Activated T-helper 9 cell treated with anti-CD3 and anti-CD28 coated beads, Interleukin-2, amount 50 U/mL, for 16 hours (primary cell): ENCODE results near the gene MAP3K2.
A peak's percentile ranks its signal among the peaks of the same experiment; 100 is the strongest.

Source experiments
- DNase-seq: peaks from one replicate; pipeline ENCODE4 v3.0.0-alpha.2; 2020; ENCODE audit warnings: low read depth

Gene MAP3K2, protein sequence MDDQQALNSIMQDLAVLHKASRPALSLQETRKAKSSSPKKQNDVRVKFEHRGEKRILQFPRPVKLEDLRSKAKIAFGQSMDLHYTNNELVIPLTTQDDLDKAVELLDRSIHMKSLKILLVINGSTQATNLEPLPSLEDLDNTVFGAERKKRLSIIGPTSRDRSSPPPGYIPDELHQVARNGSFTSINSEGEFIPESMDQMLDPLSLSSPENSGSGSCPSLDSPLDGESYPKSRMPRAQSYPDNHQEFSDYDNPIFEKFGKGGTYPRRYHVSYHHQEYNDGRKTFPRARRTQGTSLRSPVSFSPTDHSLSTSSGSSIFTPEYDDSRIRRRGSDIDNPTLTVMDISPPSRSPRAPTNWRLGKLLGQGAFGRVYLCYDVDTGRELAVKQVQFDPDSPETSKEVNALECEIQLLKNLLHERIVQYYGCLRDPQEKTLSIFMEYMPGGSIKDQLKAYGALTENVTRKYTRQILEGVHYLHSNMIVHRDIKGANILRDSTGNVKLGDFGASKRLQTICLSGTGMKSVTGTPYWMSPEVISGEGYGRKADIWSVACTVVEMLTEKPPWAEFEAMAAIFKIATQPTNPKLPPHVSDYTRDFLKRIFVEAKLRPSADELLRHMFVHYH

DNA sequence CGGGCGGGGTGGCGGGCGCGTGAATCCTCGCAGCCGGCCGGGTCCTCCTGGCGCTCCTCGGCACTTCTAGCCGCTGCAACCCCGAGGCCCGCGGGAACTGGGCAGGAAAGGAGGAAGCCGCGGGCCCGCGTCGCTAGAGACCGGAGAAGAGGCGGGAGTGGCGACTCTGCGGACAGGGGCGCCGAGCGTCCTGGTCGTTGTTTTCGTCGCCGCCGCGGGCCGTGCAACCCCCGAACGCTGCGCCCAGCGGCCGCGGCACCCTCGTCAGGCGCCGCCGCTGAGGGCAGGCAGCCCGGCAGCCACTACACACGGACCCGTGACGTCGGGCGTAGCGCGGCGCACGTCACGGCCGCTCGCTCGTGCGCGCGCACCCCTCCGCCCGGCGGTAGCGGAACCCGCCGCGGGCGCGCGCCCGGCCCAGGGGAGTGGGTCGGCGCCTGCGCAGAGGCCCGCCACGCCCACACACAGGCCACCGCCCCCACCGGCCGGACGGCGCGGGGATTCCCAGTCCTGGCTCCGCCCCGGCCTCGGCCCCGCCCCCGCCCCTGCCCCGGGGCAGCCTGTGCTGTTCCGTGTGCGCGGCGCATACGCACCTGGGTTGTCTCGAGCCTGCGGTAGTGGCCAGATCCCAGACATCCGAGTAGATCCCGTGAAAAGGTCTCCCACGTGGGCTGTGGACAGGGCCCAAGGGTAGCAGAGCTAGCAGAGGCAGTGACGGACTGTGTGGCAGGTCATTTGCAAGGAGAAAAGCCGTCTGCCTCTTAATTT, at the start of gene MAP3K2:
Gene MAP3K2, minus strand, starts transcription at position 321 of the 768 bp plus-strand sequence. CDS start 44,846 bp downstream, outside the sequence.
- DNase-seq: peak; percentile 94

DNA sequence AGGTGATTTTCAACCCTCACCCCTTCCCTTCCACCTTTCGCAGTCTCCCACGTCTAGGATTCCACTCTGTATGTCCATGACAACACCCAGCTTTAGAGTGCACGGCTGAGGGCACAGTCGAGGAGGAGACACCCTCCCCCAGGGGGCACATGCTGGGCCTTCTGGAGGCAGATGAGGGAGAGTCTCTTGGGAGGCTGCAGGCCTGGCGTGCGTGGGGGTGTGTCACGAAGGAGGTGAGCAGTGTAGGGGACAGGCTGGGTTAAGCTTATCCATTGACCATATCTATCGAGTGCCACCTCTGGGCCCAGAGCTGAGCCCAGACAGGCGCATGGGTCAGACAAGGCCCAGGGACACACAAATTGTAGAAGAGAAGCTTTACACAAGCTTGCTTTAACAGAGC, 49.3 kb upstream of the MAP3K2 start:
- no peak for DNase-seq

DNA sequence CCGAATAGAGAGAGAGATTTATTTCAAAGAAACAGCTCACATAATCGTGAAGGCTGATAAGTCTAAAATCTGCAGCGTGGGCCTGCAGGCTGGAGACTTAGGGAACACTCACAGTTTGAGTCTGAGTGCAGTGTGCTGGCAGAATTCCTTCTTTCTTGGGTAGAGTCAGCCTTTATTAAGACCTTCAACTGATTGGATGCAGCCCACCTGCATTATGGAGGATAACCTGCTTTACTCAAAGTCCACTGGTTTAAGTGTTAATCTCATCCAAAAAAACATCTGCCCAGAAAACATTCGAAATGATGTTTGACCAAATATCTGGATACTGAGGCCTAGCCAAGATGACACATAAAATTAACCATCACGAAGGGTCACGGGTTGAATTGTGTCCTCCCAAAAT, 46.7 kb upstream of the MAP3K2 start:
- DNase-seq: no peak

DNA sequence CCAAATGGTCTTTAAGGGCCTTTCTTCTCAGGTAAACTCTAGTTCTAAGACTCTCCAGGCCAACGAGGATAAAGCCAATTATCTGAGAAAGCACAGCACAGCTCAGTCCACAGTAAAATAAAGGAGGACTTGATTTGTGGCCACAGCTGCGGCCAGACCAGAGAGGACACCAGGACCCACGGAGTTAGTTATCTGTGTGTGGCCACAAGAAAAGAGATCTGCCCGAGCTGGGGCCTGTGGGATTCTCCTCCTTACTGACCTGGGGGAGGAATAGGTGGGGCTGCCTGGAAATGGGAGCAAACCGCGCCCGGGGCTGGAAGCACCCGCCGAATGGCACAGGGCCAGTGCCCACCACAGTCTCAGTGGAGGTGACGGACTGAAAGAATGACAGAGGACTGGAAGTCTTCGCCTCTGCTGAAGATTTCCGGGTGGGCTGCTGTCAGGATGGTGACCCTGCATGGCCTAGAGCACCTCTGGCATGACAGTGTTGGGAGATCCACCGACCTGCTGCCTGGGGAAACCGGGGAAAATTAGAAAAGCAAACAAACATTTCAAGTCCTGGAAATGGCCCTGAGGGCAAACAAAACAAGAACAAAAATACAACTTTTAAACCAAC, 43.7 kb upstream of the MAP3K2 start:
- DNase-seq: no peak

DNA sequence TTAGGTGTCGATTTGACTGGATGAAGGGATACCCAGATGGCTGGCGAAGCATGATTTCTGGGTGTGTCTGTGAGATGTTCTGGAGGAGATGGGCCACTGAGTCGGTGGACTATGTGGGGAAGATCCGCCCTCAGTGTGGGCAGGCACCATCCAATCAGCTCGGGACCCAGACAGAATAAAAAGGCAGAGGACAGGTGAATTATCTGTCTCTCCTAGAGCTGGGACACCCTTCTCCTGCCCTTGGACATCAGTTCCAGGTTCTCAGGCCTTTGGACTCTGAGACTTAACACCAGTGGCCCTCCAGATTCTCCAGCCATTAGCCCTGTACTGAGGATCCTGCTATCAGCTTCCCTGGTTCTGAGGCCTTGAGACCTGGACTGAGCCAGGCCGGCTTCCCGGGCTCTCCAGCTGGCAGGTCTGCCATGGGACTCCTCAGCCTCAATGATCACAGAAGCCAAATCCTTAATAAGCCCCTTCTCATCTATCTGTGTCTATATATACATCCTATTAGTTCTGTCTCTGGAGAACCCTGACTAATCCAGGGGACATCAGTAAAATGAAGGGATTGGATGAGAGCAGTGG, 42.2 kb upstream of the MAP3K2 start:
- no peak for DNase-seq

DNA sequence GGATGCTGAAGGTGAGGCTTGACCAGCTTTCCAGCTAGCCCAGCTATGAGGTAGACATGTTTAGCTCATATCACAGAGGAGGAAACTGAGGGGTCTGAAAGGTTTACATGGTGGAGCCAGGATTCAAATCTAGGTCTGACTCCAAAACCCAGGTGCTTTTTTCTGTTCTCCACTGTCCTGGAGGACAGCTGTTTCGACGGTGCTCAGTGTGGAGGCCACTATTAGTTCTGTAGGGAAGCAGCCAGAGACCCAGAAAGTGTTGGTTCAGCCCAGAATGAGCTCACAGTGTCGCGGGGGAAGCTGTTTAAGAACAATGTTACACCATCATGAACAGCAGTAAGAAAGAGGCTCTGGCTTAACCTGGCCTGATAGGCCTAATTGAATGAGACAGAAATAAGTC, 41.5 kb upstream of the MAP3K2 start:
- DNase-seq: no peak

DNA sequence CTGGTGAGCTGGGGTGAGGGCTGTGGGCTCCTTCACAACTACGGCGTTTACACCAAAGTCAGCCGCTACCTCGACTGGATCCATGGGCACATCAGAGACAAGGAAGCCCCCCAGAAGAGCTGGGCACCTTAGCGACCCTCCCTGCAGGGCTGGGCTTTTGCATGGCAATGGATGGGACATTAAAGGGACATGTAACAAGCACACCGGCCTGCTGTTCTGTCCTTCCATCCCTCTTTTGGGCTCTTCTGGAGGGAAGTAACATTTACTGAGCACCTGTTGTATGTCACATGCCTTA, 41.0 kb upstream of the MAP3K2 start:
- DNase-seq: no peak

DNA sequence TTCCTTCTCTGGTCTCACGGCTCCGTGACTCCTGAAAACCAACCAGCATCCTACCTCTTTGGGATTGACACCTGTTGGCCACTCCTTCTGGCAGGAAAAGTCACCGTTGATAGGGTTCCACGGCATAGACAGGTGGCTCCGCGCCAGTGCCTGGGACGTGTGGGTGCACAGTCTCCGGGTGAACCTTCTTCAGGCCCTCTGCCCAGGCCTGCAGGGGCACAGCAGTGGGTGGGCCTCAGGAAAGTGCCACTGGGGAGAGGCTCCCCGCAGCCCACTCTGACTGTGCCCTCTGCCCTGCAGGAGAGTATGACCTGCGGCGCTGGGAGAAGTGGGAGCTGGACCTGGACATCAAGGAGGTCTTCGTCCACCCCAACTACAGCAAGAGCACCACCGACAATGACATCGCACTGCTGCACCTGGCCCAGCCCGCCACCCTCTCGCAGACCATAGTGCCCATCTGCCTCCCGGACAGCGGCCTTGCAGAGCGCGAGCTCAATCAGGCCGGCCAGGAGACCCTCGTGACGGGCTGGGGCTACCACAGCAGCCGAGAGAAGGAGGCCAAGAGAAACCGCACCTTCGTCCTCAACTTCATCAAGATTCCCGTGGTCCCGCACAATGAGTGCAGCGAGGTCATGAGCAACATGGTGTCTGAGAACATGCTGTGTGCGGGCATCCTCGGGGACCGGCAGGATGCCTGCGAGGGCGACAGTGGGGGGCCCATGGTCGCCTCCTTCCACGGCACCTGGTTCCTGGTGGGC, 40.5 kb upstream of the MAP3K2 start:
- no peak for DNase-seq

DNA sequence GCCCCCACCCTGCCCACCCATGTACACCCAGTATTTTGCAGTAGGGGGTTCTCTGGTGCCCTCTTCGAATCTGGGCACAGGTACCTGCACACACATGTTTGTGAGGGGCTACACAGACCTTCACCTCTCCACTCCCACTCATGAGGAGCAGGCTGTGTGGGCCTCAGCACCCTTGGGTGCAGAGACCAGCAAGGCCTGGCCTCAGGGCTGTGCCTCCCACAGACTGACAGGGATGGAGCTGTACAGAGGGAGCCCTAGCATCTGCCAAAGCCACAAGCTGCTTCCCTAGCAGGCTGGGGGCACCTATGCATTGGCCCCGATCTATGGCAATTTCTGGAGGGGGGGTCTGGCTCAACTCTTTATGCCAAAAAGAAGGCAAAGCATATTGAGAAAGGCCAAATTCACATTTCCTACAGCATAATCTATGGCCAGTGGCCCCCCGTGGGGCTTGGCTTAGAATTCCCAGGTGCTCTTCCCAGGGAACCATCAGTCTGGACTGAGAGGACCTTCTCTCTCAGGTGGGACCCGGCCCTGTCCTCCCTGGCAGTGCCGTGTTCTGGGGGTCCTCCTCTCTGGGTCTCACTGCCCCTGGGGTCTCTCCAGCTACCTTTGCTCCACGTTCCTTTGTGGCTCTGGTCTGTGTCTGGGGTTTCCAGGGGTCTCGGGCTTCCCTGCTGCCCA, 39.7 kb upstream of the MAP3K2 start:
- DNase-seq: no peak

DNA sequence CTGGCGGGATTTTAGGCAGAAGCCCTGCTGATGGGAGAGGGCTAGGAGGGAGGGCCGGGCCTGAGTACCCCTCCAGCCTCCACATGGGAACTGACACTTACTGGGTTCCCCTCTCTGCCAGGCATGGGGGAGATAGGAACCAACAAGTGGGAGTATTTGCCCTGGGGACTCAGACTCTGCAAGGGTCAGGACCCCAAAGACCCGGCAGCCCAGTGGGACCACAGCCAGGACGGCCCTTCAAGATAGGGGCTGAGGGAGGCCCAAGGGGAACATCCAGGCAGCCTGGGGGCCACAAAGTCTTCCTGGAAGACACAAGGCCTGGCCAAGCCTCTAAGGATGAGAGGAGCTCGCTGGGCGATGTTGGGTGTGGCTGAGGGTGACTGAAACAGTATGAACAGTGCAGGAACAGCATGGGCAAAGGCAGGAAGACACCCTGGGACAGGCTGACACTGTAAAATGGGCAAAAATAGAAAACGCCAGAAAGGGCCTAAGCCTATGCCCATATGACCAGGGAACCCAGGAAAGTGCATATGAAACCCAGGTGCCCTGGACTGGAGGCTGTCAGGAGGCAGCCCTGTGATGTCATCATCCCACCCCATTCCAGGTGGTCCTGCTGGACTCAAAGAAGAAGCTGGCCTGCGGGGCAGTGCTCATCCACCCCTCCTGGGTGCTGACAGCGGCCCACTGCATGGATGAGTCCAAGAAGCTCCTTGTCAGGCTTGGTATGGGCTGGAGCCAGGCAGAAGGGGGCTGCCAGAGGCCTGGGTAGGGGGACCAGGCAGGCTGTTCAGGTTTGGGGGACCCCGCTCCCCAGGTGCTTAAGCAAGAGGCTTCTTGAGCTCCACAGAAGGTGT, 39.0 kb upstream of the MAP3K2 start:
- no peak for DNase-seq

DNA sequence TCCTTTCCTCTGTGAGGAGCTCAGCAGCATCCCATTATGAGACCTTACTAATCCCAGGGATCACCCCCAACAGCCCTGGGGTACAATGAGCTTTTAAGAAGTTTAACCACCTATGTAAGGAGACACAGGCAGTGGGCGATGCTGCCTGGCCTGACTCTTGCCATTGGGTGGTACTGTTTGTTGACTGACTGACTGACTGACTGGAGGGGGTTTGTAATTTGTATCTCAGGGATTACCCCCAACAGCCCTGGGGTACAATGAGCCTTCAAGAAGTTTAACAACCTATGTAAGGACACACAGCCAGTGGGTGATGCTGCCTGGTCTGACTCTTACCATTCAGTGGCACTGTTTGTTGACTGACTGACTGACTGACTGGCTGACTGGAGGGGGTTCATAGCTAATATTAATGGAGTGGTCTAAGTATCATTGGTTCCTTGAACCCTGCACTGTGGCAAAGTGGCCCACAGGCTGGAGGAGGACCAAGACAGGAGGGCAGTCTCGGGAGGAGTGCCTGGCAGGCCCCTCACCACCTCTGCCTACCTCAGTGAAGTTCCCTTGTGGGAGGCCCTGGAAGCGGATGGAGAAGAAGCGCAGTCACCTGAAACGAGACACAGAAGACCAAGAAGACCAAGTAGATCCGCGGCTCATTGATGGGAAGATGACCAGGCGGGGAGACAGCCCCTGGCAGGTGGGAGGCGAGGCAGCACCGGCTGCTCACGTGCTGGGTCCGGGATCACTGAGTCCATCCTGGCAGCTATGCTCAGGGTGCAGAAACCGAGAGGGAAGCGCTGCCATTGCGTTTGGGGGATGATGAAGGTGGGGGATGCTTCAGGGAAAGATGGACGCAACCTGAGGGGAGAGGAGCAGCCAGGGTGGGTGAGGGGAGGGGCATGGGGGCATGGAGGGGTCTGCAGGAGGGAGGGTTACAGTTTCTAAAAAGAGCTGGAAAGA, 38.0 kb upstream of the MAP3K2 start:
- DNase-seq: no peak

DNA sequence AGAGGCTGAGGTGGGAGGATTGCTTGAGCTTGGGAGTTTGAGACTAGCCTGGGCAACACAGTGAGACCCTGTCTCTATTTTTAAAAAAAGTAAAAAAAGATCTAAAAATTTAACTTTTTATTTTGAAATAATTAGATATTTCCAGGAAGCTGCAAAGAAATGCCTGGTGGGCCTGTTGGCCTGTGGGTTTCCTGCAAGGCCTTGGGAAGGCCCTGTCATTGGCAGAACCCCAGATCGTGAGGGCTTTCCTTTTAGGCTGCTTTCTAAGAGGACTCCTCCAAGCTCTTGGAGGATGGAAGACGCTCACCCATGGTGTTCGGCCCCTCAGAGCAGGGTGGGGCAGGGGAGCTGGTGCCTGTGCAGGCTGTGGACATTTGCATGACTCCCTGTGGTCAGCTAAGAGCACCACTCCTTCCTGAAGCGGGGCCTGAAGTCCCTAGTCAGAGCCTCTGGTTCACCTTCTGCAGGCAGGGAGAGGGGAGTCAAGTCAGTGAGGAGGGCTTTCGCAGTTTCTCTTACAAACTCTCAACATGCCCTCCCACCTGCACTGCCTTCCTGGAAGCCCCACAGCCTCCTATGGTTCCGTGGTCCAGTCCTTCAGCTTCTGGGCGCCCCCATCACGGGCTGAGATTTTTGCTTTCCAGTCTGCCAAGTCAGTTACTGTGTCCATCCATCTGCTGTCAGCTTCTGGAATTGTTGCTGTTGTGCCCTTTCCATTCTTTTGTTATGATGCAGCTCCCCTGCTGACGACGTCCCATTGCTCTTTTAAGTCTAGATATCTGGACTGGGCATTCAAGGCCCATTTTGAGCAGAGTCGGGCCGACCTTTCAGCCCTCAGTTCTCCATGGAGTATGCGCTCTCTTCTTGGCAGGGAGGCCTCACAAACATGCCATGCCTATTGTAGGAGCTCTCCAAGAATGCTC, 37.1 kb upstream of the MAP3K2 start:
- DNase-seq: no peak

DNA sequence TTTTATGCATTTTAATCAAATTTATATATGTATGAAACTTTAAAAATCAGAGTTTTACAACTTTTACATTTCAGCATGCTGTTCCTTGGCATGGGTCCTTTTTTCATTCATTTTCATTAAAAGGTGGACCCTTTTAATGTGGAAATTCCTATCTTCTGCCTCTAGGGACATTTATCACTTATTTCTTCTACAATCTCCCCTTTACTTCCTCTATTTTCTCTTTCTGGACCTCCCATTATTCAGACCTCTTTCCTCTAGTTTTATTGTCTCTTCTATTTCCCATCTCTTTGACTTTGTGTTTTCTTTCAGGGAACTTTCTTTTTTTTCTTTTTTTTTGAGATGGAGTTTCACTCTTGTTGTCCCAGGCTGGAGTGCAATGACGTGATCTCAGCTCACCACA, 36.1 kb upstream of the MAP3K2 start:
- DNase-seq: no peak

DNA sequence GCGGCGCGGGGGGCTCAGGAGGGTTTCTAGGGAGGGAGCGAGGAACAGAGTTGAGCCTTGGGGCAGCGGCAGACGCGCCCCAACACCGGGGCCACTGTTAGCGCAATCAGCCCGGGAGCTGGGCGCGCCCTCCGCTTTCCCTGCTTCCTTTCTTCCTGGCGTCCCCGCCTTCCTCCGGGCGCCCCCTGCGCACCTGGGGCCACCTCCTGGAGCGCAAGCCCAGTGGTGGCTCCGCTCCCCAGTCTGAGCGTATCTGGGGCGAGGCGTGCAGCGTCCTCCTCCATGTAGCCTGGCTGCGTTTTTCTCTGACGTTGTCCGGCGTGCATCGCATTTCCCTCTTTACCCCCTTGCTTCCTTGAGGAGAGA, 35.7 kb upstream of the MAP3K2 start:
- DNase-seq: no peak

DNA sequence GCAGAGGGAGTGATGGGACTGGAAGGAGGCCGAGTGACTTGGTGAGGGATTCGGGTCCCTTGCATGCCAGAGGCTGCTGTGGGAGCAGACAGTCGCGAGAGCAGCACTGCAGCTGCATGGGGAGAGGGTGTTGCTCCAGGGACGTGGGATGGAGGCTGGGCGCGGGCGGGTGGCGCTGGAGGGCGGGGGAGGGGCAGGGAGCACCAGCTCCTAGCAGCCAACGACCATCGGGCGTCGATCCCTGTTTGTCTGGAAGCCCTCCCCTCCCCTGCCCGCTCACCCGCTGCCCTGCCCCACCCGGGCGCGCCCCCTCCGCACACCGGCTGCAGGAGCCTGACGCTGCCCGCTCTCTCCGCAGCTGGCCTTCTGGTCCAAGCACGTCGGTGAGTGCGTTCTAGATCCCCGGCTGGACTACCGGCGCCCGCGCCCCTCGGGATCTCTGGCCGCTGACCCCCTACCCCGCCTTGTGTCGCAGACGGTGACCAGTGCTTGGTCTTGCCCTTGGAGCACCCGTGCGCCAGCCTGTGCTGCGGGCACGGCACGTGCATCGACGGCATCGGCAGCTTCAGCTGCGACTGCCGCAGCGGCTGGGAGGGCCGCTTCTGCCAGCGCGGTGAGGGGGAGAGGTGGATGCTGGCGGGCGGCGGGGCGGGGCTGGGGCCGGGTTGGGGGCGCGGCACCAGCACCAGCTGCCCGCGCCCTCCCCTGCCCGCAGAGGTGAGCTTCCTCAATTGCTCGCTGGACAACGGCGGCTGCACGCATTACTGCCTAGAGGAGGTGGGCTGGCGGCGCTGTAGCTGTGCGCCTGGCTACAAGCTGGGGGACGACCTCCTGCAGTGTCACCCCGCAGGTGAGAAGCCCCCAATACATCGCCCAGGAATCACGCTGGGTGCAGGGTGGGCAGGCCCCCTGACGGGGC, 35.0 kb upstream of the MAP3K2 start:
- DNase-seq: no peak

DNA sequence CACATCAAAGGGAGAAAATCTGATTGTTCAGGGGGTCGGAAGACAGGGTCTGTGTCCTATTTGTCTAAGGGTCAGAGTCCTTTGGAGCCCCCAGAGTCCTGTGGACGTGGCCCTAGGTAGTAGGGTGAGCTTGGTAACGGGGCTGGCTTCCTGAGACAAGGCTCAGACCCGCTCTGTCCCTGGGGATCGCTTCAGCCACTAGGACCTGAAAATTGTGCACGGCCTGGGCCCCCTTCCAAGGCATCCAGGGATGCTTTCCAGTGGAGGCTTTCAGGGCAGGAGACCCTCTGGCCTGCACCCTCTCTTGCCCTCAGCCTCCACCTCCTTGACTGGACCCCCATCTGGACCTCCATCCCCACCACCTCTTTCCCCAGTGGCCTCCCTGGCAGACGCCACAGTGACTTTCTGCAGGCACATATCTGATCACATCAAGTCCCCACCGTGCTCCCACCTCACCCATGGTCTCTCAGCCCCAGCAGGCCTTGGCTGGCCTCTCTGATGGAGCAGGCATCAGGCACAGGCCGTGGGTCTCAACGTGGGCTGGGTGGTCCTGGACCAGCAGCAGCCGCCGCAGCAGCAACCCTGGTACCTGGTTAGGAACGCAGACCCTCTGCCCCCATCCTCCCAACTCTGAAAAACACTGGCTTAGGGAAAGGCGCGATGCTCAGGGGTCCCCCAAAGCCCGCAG, 34.2 kb upstream of the MAP3K2 start:
- no peak for DNase-seq
